HepG2 (cell line): ENCODE measurements around the gene GNAI2. TPM values are rescaled to one million over a fixed set of nuclear protein-coding genes. Genes with fewer than 3 reads are reported as not detected.

Experiments
- ELF3 ChIP-seq: IDR thresholded peaks from 2 replicates; pipeline ENCODE4 v1.6.1; 2016; ENCODE audit warnings: missing genetic modification reagents, missing compliant biosample characterization
- MIXL1 ChIP-seq: IDR thresholded peaks from 2 replicates; pipeline ENCODE4 v1.6.1; 2016
- NFE2L2 ChIP-seq: fragments of 150-350 bp; IDR thresholded peaks from 2 replicates; pipeline ENCODE4 v1.6.1; 2014; ENCODE audit warnings: low read length
- NR2C2 ChIP-seq: sonication (generic); formaldehyde crosslinking; IDR thresholded peaks from 2 replicates; pipeline ENCODE4 v1.4.0; 2020; ENCODE audit warnings: missing genetic modification reagents, mild to moderate bottlenecking, moderate library complexity, borderline replicate concordance
- NR2F6 ChIP-seq, 2 experiments: IDR thresholded peaks; 2 replicates each; pipeline ENCODE4 v1.6.1; 2016; ENCODE audit warnings: antibody characterized with exemption in 1 of 2, mild to moderate bottlenecking in 1 of 2
- PAWR ChIP-seq: sonication (generic); formaldehyde crosslinking; IDR thresholded peaks from 2 replicates; pipeline ENCODE4 v1.4.0; 2020; ENCODE audit warnings: missing genetic modification reagents, mild to moderate bottlenecking, borderline replicate concordance
- SAFB2 ChIP-seq: sonication (generic); formaldehyde crosslinking; IDR thresholded peaks from 2 replicates; pipeline ENCODE4 v1.5.1; 2020; ENCODE audit warnings: missing genetic modification reagents, low read depth, mild to moderate bottlenecking, borderline replicate concordance
- SP4 ChIP-seq: sonication (generic); formaldehyde crosslinking; IDR thresholded peaks from 2 replicates; pipeline ENCODE4 v1.8.1; 2023; ENCODE audit warnings: mild to moderate bottlenecking, missing genetic modification reagents
- TBP ChIP-seq: sonication (generic); formaldehyde crosslinking; IDR thresholded peaks from 2 replicates; pipeline ENCODE4 v1.5.0; 2020; ENCODE audit warnings: missing genetic modification reagents
- YY1 ChIP-seq: IDR thresholded peaks from 2 replicates; pipeline ENCODE4 v1.6.1; 2011; ENCODE audit warnings: low read length, low read depth, moderate library complexity, mild to moderate bottlenecking; ENCODE audit not compliant: insufficient read depth, insufficient replicate concordance
- ZNF205 ChIP-seq: IDR thresholded peaks from 2 replicates; pipeline ENCODE4 v1.6.1; 2018; ENCODE audit warnings: missing biosample characterization, missing genetic modification reagents
- ZNF326 ChIP-seq: sonication (generic); formaldehyde crosslinking; IDR thresholded peaks from 2 replicates; pipeline ENCODE4 v1.4.0; 2020; ENCODE audit warnings: missing genetic modification reagents, borderline replicate concordance
- ZNF451 ChIP-seq: sonication (generic); formaldehyde crosslinking; IDR thresholded peaks from 2 replicates; pipeline ENCODE4 v1.5.0; 2020; ENCODE audit warnings: mild to moderate bottlenecking, missing genetic modification reagents
- ZNF577 ChIP-seq: sonication (generic); formaldehyde crosslinking; IDR thresholded peaks from 2 replicates; pipeline ENCODE4 v1.4.0; 2020; ENCODE audit warnings: mild to moderate bottlenecking, low read depth, missing genetic modification reagents, borderline replicate concordance
- ZNF781 ChIP-seq: sonication (generic); formaldehyde crosslinking; IDR thresholded peaks from 2 replicates; pipeline ENCODE4 v1.5.1; 2020; ENCODE audit warnings: borderline replicate concordance, mild to moderate bottlenecking, missing genetic modification reagents; ENCODE audit errors: not compliant biosample characterization
- polyA plus RNA-seq, 8 experiments: library from polyadenylated mRNA; depleted of rRNA in 3 of 8; stranded (reverse) in 7 of 8; unstranded in 1 of 8; fragments of >200 nt; fragmentation: Illumina TruSeq in 4 of 8; extraction: Trizol in 4 of 8; gene quantifications; 2 replicates each; pipeline versions ENCODE4 v1.2.1 to v1.2.3, GENCODE V29; 2011 to 2016; ENCODE audit warnings: low read depth in 4 of 8, missing spikeins in 1 of 8, mixed read lengths in 1 of 8; ENCODE audit not compliant: insufficient read depth in 1 of 8
- total RNA-seq, 5 experiments: library from RNA; depleted of rRNA; stranded (reverse); fragments of >200 nt; fragmentation: Illumina TruSeq; extraction: Trizol; gene quantifications; 2 replicates each; pipeline ENCODE4 v1.2.3, GENCODE V29; 2016; ENCODE audit warnings: low read depth in 1 of 5
- TF ChIP-seq, protein P1 (sequence below): sonication (generic); formaldehyde crosslinking; IDR thresholded peaks from 2 replicates; pipeline ENCODE4 v1.4.0; 2020; ENCODE audit warnings: missing genetic modification reagents
- TF ChIP-seq, protein P2 (sequence below): sonication (generic); formaldehyde crosslinking; IDR thresholded peaks from 2 replicates; pipeline ENCODE4 v1.4.0; 2020; ENCODE audit warnings: missing genetic modification reagents
- TF ChIP-seq, protein P3 (sequence below): sonication (generic); formaldehyde crosslinking; IDR thresholded peaks from 2 replicates; pipeline ENCODE4 v1.9.0; 2021; ENCODE audit warnings: missing genetic modification reagents, borderline replicate concordance

GNAI2 gene
- total and polyA plus RNA-seq, 2 of the 13 experiments (the other 11 are each of a cell fraction or from before 2014, with no cell fraction given) = 51.1 to 66.2 TPM

DNA sequence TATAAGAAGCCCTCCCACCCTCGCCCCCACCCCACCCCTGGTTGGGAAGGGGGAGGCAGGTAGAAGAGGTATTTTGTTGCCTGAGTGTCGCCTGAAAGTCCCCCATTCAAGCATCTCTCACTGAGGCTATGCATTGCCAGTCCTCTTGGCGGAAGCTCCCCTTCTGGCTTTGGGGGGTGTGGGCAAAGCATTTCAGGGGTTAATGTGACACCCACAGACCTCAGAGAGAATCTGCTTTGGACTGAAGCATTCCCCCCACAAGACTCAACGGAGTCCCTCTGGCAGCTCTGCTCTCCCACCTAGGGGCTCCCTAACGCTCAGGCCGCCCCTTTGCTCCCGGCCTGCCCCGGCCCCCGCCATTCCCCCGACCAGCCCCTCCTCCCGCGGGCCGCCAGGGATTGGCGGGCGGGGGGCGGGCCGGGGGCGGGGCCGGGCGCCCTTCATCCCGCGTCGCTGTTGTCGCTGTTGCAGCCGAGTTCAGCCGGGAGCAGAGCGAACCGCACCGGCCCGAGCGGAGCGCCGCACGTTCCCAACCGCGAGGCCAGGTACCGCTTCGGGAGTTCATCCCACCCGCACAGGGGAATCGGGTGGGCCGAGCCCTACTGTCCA, 31.1 kb upstream of the GNAI2 start, which contains the start of gene SLC38A3 (continued):
- TF ChIP-seq, protein P1, sequence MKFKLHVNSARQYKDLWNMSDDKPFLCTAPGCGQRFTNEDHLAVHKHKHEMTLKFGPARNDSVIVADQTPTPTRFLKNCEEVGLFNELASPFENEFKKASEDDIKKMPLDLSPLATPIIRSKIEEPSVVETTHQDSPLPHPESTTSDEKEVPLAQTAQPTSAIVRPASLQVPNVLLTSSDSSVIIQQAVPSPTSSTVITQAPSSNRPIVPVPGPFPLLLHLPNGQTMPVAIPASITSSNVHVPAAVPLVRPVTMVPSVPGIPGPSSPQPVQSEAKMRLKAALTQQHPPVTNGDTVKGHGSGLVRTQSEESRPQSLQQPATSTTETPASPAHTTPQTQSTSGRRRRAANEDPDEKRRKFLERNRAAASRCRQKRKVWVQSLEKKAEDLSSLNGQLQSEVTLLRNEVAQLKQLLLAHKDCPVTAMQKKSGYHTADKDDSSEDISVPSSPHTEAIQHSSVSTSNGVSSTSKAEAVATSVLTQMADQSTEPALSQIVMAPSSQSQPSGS (CRISPR knock-in tag) = no peak; the same call in 1 of the 2 replicates
- TF ChIP-seq NR2F6 (IDR thresholded peaks at IDR 0.05) (no peak), NR2F6 (CRISPR knock-in tag; IDR thresholded peaks at IDR 0.05) (0 out of 2 replicates have a peak, but pooled peaks have one; percentile 10), YY1 (peak; percentile 49), MIXL1 (CRISPR knock-in tag) (no peak), NR2C2 (CRISPR knock-in tag) (no peak), ZNF326 (CRISPR knock-in tag) (no peak), TBP (no peak), ZNF577 (no peak), ZNF205 (CRISPR knock-in tag) (no peak), SP4 (CRISPR knock-in tag) (no peak), PAWR (no peak), ELF3 (CRISPR knock-in tag) (0 out of 2 replicates have a peak, but pooled peaks have one; percentile 17), SAFB2 (CRISPR knock-in tag) (no peak), ZNF781 (no peak), NFE2L2 (no peak), ZNF451 (no peak)
- TF ChIP-seq, protein P2, sequence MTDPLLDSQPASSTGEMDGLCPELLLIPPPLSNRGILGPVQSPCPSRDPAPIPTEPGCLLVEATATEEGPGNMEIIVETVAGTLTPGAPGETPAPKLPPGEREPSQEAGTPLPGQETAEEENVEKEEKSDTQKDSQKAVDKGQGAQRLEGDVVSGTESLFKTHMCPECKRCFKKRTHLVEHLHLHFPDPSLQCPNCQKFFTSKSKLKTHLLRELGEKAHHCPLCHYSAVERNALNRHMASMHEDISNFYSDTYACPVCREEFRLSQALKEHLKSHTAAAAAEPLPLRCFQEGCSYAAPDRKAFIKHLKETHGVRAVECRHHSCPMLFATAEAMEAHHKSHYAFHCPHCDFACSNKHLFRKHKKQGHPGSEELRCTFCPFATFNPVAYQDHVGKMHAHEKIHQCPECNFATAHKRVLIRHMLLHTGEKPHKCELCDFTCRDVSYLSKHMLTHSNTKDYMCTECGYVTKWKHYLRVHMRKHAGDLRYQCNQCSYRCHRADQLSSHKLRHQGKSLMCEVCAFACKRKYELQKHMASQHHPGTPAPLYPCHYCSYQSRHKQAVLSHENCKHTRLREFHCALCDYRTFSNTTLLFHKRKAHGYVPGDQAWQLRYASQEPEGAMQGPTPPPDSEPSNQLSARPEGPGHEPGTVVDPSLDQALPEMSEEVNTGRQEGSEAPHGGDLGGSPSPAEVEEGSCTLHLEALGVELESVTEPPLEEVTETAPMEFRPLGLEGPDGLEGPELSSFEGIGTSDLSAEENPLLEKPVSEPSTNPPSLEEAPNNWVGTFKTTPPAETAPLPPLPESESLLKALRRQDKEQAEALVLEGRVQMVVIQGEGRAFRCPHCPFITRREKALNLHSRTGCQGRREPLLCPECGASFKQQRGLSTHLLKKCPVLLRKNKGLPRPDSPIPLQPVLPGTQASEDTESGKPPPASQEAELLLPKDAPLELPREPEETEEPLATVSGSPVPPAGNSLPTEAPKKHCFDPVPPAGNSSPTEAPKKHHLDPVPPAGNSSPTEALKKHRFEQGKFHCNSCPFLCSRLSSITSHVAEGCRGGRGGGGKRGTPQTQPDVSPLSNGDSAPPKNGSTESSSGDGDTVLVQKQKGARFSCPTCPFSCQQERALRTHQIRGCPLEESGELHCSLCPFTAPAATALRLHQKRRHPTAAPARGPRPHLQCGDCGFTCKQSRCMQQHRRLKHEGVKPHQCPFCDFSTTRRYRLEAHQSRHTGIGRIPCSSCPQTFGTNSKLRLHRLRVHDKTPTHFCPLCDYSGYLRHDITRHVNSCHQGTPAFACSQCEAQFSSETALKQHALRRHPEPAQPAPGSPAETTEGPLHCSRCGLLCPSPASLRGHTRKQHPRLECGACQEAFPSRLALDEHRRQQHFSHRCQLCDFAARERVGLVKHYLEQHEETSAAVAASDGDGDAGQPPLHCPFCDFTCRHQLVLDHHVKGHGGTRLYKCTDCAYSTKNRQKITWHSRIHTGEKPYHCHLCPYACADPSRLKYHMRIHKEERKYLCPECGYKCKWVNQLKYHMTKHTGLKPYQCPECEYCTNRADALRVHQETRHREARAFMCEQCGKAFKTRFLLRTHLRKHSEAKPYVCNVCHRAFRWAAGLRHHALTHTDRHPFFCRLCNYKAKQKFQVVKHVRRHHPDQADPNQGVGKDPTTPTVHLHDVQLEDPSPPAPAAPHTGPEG (CRISPR knock-in tag) = no peak
- TF ChIP-seq, protein P3, sequence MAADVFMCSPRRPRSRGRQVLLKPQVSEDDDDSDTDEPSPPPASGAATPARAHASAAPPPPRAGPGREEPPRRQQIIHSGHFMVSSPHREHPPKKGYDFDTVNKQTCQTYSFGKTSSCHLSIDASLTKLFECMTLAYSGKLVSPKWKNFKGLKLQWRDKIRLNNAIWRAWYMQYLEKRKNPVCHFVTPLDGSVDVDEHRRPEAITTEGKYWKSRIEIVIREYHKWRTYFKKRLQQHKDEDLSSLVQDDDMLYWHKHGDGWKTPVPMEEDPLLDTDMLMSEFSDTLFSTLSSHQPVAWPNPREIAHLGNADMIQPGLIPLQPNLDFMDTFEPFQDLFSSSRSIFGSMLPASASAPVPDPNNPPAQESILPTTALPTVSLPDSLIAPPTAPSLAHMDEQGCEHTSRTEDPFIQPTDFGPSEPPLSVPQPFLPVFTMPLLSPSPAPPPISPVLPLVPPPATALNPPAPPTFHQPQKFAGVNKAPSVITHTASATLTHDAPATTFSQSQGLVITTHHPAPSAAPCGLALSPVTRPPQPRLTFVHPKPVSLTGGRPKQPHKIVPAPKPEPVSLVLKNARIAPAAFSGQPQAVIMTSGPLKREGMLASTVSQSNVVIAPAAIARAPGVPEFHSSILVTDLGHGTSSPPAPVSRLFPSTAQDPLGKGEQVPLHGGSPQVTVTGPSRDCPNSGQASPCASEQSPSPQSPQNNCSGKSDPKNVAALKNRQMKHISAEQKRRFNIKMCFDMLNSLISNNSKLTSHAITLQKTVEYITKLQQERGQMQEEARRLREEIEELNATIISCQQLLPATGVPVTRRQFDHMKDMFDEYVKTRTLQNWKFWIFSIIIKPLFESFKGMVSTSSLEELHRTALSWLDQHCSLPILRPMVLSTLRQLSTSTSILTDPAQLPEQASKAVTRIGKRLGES = no peak
